NCI-H2196 treated with DMSO at 0.1 percent for 48 hours (cell line): ENCODE measurements around the gene STK39.

ENCODE experiments used
- DNase-seq: peaks from one replicate; lab custom pipeline; 2025; ENCODE audit not compliant: unreplicated experiment; lab: John Stamatoyannopoulos, UW

STK39 gene

GRCh38 chr2:168024459-168024858 lies 222.9 kb downstream of the STK39 start:
- no peak for DNase-seq

GRCh38 chr2:168021800-168022587 lies 225.4 kb downstream of the STK39 start:
- DNase-seq: no peak

GRCh38 chr2:168015274-168015953 lies 232.0 kb downstream of the STK39 start:
- DNase-seq: no peak

- no peak for DNase-seq
Measured at GRCh38 chr2:168009900-168010299, 237.5 kb downstream of the STK39 start.

GRCh38 chr2:168008646-168009195 lies 238.7 kb downstream of the STK39 start:
- DNase-seq: no peak

GRCh38 chr2:168006498-168006897 lies 240.9 kb downstream of the STK39 start:
- no peak for DNase-seq

- DNase-seq: no peak
Measured at GRCh38 chr2:168005586-168005985, 241.8 kb downstream of the STK39 start.

GRCh38 chr2:168003876-168004275 lies 243.5 kb downstream of the STK39 start:
- DNase-seq: no peak

- DNase-seq: no peak
Measured at GRCh38 chr2:168002021-168002553, 245.3 kb downstream of the STK39 start.

GRCh38 chr2:167992278-167992677 lies 255.1 kb downstream of the STK39 start:
- DNase-seq: no peak

GRCh38 chr2:167990062-167990461 lies 257.3 kb downstream of the STK39 start:
- DNase-seq: no peak

- no peak for DNase-seq
Measured at GRCh38 chr2:167988296-167988695, 259.1 kb downstream of the STK39 start.

GRCh38 chr2:167987558-167987957 lies 259.8 kb downstream of the STK39 start:
- no peak for DNase-seq

GRCh38 chr2:167987026-167987425 lies 260.4 kb downstream of the STK39 start:
- no peak for DNase-seq

- no peak for DNase-seq
Measured at GRCh38 chr2:167986223-167986622, 261.2 kb downstream of the STK39 start.

GRCh38 chr2:167981945-167982344 lies 265.4 kb downstream of the STK39 start:
- no peak for DNase-seq

- DNase-seq: no peak
Measured at GRCh38 chr2:167980439-167980838, 267.0 kb downstream of the STK39 start.

GRCh38 chr2:167972746-167973145 lies 274.6 kb downstream of the STK39 start:
- no peak for DNase-seq

- no peak for DNase-seq
Measured at GRCh38 chr2:167972020-167972419, 275.4 kb downstream of the STK39 start.

GRCh38 chr2:167966937-167967913 lies 280.2 kb downstream of the STK39 start:
- DNase-seq: no peak
